Mesothelial cell of epicardium (in vitro differentiated cells): Measurements from ENCODE around the gene TESK1. TPM values are rescaled to one million over a fixed set of nuclear protein-coding genes. Genes with fewer than 3 reads are reported as not detected.

ENCODE experiments used
- DNase-seq, 2 experiments: peaks; one replicate each; pipeline ENCODE4 v3.0.0; 2021; ENCODE audit warnings: low spot score in 2 of 2; ENCODE audit not compliant: unreplicated experiment in 2 of 2
- H3K27ac Mint-ChIP-seq: 2 replicates; pipeline ENCODE4 v1.8.0; 2021; ENCODE audit warnings: mixed read lengths
- H3K27me3 Mint-ChIP-seq: 2 replicates; pipeline ENCODE4 v1.8.0; 2021; ENCODE audit warnings: low read depth, mixed read lengths
- H3K36me3 Mint-ChIP-seq: 2 replicates; pipeline ENCODE4 v1.8.0; 2021; ENCODE audit warnings: mixed read lengths
- H3K4me1 Mint-ChIP-seq: 2 replicates; pipeline ENCODE4 v1.8.0; 2021; ENCODE audit warnings: mixed read lengths
- H3K4me3 Mint-ChIP-seq: 2 replicates; pipeline ENCODE4 v1.8.0; 2021; ENCODE audit warnings: mild to moderate bottlenecking, moderate library complexity, mixed read lengths
- H3K9me3 Mint-ChIP-seq: 2 replicates; pipeline ENCODE4 v1.8.0; 2021; ENCODE audit warnings: mixed read lengths
- CTCF ChIP-seq: fragments of 200-600 bp; sonication (generic); IDR thresholded peaks from one replicate; pipeline ENCODE4 v1.5.0; 2021; ENCODE audit warnings: antibody characterized with exemption; ENCODE audit not compliant: unreplicated experiment
- total RNA-seq: library from RNA; stranded (reverse); gene quantifications from 3 replicates; pipeline ENCODE4 v1.2.1, GENCODE V29; 2021

The TESK1 gene
- total RNA-seq, 1 donor from 2014 or later, result 49.0 TPM

DNA sequence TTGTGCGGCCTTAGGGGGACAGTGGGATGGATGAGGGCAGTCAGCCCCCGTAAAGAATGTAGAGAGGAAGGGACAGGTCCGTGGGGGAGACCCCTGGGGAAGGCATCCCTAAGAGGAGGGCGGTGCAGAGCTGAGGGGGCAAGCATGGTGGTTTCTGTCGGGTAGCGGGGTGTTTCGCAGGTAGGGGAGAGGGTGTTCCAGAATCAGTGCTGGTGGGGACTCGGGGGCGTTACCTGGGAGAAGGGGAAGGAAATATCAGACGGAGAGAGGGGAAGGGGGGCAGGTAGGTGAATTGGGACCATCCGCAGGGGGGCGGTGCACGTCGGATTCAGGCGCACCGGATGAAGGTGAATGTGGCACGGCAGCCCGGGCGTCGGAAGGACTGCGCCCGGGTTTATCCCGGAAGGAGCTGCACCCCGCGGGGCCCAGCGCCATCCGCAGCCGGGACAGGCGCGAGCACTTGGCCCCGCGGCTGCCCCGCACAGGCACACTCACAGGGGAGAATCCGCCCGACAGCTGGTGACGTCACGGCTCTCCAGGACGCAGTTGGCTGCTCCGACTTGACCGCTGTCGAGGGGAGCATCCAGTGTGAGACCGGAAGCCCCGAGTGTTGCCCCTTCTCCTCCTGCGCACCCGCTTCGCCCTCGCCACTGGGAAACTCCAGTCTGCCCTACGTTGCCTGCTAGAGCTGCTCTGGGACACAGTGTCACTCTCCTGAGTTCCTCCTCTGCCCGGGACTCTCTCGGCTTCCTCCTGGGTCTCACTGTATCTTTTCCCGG lies 11.8 kb downstream of the TESK1 start:
- no peaks in the 10 kb centered on the region for H3K4me1 Mint-ChIP-seq
- DNase-seq, result peak; percentile 45 to 56
- H3K9me3 Mint-ChIP-seq, result no peaks in the 10 kb centered on the region
- TF ChIP-seq CTCF, result no peak
- H3K4me3 Mint-ChIP-seq, result peak overlapping the region; percentile 61
- no peaks in the 10 kb centered on the region for H3K36me3 Mint-ChIP-seq
- H3K27ac Mint-ChIP-seq, result no peak overlapping the region
- H3K27me3 Mint-ChIP-seq, result peaks cover 76% of the 10 kb centered on the region

DNA sequence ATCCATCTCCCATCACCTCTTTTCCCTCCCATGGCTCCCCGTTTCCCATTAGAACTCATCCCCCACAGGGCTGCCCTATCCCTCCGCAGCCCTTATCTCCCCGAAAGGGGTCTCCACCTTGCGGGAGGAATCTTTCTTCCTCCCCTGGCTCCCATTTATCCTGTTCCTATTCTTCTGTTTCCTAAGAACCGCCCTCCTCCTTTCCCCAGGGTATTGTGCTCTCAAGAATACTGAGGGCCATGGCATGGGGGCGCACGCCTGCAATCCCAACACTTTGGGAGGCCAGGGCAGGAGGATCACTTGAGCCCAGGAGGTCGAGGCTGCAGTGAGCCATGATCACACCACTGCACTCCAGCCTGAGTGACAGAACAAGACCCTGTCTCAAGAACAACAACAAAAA lies 12.5 kb downstream of the TESK1 start:
- H3K27ac Mint-ChIP-seq, result no peak overlapping the region
- peaks cover 74% of the 10 kb centered on the region for H3K27me3 Mint-ChIP-seq
- peak overlapping the region; percentile 61 for H3K4me3 Mint-ChIP-seq
- H3K36me3 Mint-ChIP-seq, result no peaks in the 10 kb centered on the region
- DNase-seq, result no peak
- no peaks in the 10 kb centered on the region for H3K9me3 Mint-ChIP-seq
- H3K4me1 Mint-ChIP-seq, result no peaks in the 10 kb centered on the region
- no peak for TF ChIP-seq CTCF

GRCh38 chr9:35618325-35618727 lies 13.3 kb downstream of the TESK1 start, which contains the start of gene CD72:
CD72 (minus strand) TSS chr9:35618413; CDS start chr9:35618303, 110 bp downstream.
- no peak for TF ChIP-seq CTCF
- Mint-ChIP-seq H3K36me3 (no peaks in the 10 kb centered on the region), H3K27ac (no peak within 1 kb of the TSS), H3K27me3 (peaks cover 66% of the 10 kb centered on the region), H3K4me1 (no peaks in the 10 kb centered on the region), H3K9me3 (no peaks in the 10 kb centered on the region), H3K4me3 (peak within 1 kb of the TSS; percentile 61)
- no peak for DNase-seq

GRCh38 chr9:35618854-35619799 lies 14.1 kb downstream of the TESK1 start:
- no peaks in the 10 kb centered on the region for H3K4me1 Mint-ChIP-seq
- no peak overlapping the region for H3K4me3 Mint-ChIP-seq
- H3K27ac Mint-ChIP-seq, result no peak overlapping the region
- TF ChIP-seq CTCF, result no peak
- DNase-seq, result no peak
- H3K27me3 Mint-ChIP-seq, result peaks cover 59% of the 10 kb centered on the region
- no peaks in the 10 kb centered on the region for H3K36me3 Mint-ChIP-seq
- H3K9me3 Mint-ChIP-seq, result no peaks in the 10 kb centered on the region

DNA sequence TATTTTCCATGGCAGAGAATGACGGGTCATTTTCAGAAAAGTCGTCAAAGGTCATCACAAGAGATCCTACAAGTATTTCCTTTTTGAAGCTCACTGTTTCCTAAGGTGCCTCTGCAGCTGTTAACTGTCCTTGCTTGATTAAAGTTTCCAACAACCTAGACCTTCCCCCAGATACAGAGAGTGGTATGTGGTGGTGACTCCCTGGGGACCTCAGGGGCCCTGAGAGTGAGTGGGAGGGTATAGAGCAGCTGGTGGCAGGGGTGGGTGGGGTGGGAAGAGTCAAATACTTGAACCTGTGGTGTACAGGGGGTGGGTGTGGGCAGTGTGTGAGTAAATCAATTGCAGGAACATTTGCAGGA lies 14.7 kb downstream of the TESK1 start:
- no peaks in the 10 kb centered on the region for H3K36me3 Mint-ChIP-seq
- no peak for TF ChIP-seq CTCF
- no peaks in the 10 kb centered on the region for H3K9me3 Mint-ChIP-seq
- H3K27me3 Mint-ChIP-seq, result peaks cover 53% of the 10 kb centered on the region
- no peak overlapping the region for H3K27ac Mint-ChIP-seq
- no peak overlapping the region for H3K4me3 Mint-ChIP-seq
- DNase-seq, result no peak
- no peaks in the 10 kb centered on the region for H3K4me1 Mint-ChIP-seq
